Gastrocnemius medialis (tissue), 4 donors: Measurements from ENCODE around the gene PI4KA.

ENCODE experiments used
- CTCF ChIP-seq, 5 experiments: fragments of 450-650 bp in 3 of 5; fragments of 200-600 bp in 2 of 5; sonication (generic) in 2 of 5; IDR thresholded peaks in 4 of 5; conservative IDR thresholded peaks in 1 of 5; 1 replicate in 4 of 5; 2 replicates in 1 of 5; pipeline ENCODE4 v1.5.1; 2016 to 2019; ENCODE audit warnings: antibody characterized with exemption in 5 of 5, mild to moderate bottlenecking in 3 of 5, moderate library complexity in 3 of 5
- POLR2A ChIP-seq, 2 donors: fragments of 450-650 bp; IDR thresholded peaks; one replicate each; pipeline ENCODE4 v1.6.1; 2017; ENCODE audit warnings: antibody characterized with exemption in 2 of 2, mild to moderate bottlenecking in 2 of 2, moderate library complexity in 2 of 2

DNA sequence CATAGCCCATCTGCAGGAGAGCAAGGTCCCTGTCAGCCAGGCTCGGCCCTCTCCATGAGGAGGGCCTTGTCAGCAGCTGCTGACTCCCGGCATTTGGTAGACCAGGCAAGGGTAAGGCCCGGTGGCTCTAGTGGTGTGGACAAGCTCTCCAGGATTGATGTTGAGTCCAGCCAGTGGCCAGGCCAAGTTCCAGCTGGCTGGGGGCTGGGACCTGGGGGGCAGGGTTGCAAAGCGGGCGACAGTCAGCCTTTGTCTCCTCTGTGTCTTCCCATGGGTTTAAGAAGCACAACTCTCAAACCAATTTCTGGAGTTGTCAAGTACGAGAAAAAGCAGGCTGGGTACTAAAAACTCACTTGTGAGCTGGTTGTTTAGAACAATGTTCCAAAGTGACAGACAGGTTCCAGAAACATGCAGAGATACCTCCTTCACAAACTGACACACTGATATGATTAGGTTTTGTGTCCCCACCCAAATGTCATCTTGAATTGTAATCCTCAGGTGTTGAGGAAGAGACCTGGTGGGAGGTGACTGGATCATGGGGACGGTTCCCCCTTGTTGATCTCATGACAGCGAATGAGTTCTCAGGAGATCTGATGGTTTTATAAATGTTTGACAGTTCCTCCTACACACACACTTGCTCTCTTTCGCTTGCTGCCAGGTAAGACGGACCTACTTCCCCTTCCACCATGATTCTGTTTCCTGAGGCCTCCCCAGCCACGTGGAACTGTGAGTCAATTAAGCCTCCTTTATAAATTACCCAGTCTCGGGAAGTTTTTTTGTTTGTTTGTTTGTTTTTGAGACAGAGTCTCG lies 137.0 kb downstream of the PI4KA start:
- TF ChIP-seq CTCF (IDR thresholded peaks at IDR 0.05 in 4 of 5, conservative IDR thresholded peaks at IDR 0.05 in 1 of 5) (no peak), POLR2A (IDR thresholded peaks at IDR 0.05) (no peak)
